Measurements from ENCODE around the gene COG6. TPM values are rescaled to one million over a fixed set of nuclear protein-coding genes. Genes with fewer than 3 reads are reported as not detected.

COG6 gene
- total and polyA plus RNA-seq, 2 donors (not counting 1 experiment from before 2014, with no cell fraction given): 28.9 to 44.8 TPM

GRCh38 chr13:39767791-39768517, 112.5 kb downstream of the COG6 start:
- H3K27me3 ChIP-seq (ENCODE audit: control insufficient read depth, insufficient read depth, low read length): no peaks in the 10 kb centered on the region
- H3K4me2 ChIP-seq (ENCODE audit: extremely low read depth, insufficient read depth, low read length): no peak overlapping the region
- H3K27ac ChIP-seq (ENCODE audit: insufficient read depth, low read length): no peak overlapping the region
- H3K9me3 ChIP-seq (ENCODE audit: control insufficient read depth, insufficient read depth, low read depth, low read length): no peaks in the 10 kb centered on the region
- no peaks in the 10 kb centered on the region for H3K79me2 ChIP-seq (ENCODE audit: control insufficient read depth, insufficient read depth, low read length)
- no peaks in the 10 kb centered on the region for H3K36me3 ChIP-seq (ENCODE audit: control insufficient read depth, insufficient read depth, low read length)
- no peak overlapping the region for H3K4me3 ChIP-seq (replicated peaks in 1 of 4; ENCODE audit: control extremely low read depth in 1 of 4, insufficient read depth in 1 of 4, low read depth in 3 of 4, low read length in 4 of 4)
- no peaks in the 10 kb centered on the region for H3K4me1 ChIP-seq (ENCODE audit: control insufficient read depth, extremely low read depth, insufficient read depth, low read length)
- DNase-seq (ENCODE audit: low read depth in 2 of 2): no peak
- H2AFZ ChIP-seq (ENCODE audit: low read length): no peak overlapping the region
- no peak for TF ChIP-seq EZH2 (IDR thresholded peaks at IDR 0.05; ENCODE audit: low read length, missing control alignments)
- TF ChIP-seq, protein P1, sequence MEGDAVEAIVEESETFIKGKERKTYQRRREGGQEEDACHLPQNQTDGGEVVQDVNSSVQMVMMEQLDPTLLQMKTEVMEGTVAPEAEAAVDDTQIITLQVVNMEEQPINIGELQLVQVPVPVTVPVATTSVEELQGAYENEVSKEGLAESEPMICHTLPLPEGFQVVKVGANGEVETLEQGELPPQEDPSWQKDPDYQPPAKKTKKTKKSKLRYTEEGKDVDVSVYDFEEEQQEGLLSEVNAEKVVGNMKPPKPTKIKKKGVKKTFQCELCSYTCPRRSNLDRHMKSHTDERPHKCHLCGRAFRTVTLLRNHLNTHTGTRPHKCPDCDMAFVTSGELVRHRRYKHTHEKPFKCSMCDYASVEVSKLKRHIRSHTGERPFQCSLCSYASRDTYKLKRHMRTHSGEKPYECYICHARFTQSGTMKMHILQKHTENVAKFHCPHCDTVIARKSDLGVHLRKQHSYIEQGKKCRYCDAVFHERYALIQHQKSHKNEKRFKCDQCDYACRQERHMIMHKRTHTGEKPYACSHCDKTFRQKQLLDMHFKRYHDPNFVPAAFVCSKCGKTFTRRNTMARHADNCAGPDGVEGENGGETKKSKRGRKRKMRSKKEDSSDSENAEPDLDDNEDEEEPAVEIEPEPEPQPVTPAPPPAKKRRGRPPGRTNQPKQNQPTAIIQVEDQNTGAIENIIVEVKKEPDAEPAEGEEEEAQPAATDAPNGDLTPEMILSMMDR (conservative IDR thresholded peaks at IDR 0.05 in 1 of 2, IDR thresholded peaks at IDR 0.05 in 1 of 2; ENCODE audit: low read depth in 1 of 2, low read length in 2 of 2): no peak
- no peaks in the 10 kb centered on the region for H4K20me1 ChIP-seq (ENCODE audit: control insufficient read depth, extremely low read depth, insufficient read depth, low read length)
- H3K9ac ChIP-seq (ENCODE audit: insufficient read depth, low read length): no peak overlapping the region

- no peak overlapping the region for H2AFZ ChIP-seq (ENCODE audit: low read length)
- DNase-seq (ENCODE audit: low read depth in 2 of 2): no peak
- H3K4me1 ChIP-seq (ENCODE audit: control insufficient read depth, extremely low read depth, insufficient read depth, low read length): no peaks in the 10 kb centered on the region
- H3K9me3 ChIP-seq (ENCODE audit: control insufficient read depth, insufficient read depth, low read depth, low read length): no peaks in the 10 kb centered on the region
- H4K20me1 ChIP-seq (ENCODE audit: control insufficient read depth, extremely low read depth, insufficient read depth, low read length): no peaks in the 10 kb centered on the region
- no peaks in the 10 kb centered on the region for H3K79me2 ChIP-seq (ENCODE audit: control insufficient read depth, insufficient read depth, low read length)
- H3K9ac ChIP-seq (ENCODE audit: insufficient read depth, low read length): no peak overlapping the region
- TF ChIP-seq EZH2 (IDR thresholded peaks at IDR 0.05; ENCODE audit: low read length, missing control alignments): no peak
- TF ChIP-seq, protein P1 (conservative IDR thresholded peaks at IDR 0.05 in 1 of 2, IDR thresholded peaks at IDR 0.05 in 1 of 2; ENCODE audit: low read depth in 1 of 2, low read length in 2 of 2): no peak
- H3K36me3 ChIP-seq (ENCODE audit: control insufficient read depth, insufficient read depth, low read length): no peaks in the 10 kb centered on the region
- H3K27ac ChIP-seq (ENCODE audit: insufficient read depth, low read length): no peak overlapping the region
- no peak overlapping the region for H3K4me2 ChIP-seq (ENCODE audit: extremely low read depth, insufficient read depth, low read length)
- H3K27me3 ChIP-seq (ENCODE audit: control insufficient read depth, insufficient read depth, low read length): no peaks in the 10 kb centered on the region
- H3K4me3 ChIP-seq (replicated peaks in 1 of 4; ENCODE audit: control extremely low read depth in 1 of 4, insufficient read depth in 1 of 4, low read depth in 3 of 4, low read length in 4 of 4): no peak overlapping the region
Observed at GRCh38 chr13:39768962-39769361, 113.5 kb downstream of the COG6 start.

GRCh38 chr13:39770221-39771090, 115.0 kb downstream of the COG6 start:
- Histone ChIP-seq H4K20me1 (ENCODE audit: control insufficient read depth, extremely low read depth, insufficient read depth, low read length) (no peaks in the 10 kb centered on the region), H3K4me3 (replicated peaks in 1 of 4; ENCODE audit: control extremely low read depth in 1 of 4, insufficient read depth in 1 of 4, low read depth in 3 of 4, low read length in 4 of 4) (no peak overlapping the region), H3K4me2 (ENCODE audit: extremely low read depth, insufficient read depth, low read length) (no peak overlapping the region), H3K27me3 (ENCODE audit: control insufficient read depth, insufficient read depth, low read length) (no peaks in the 10 kb centered on the region), H3K36me3 (ENCODE audit: control insufficient read depth, insufficient read depth, low read length) (no peaks in the 10 kb centered on the region), H2AFZ (ENCODE audit: low read length) (no peak overlapping the region), H3K9ac (ENCODE audit: insufficient read depth, low read length) (no peak overlapping the region), H3K4me1 (ENCODE audit: control insufficient read depth, extremely low read depth, insufficient read depth, low read length) (no peaks in the 10 kb centered on the region), H3K79me2 (ENCODE audit: control insufficient read depth, insufficient read depth, low read length) (no peaks in the 10 kb centered on the region), H3K27ac (ENCODE audit: insufficient read depth, low read length) (no peak overlapping the region), H3K9me3 (ENCODE audit: control insufficient read depth, insufficient read depth, low read depth, low read length) (no peaks in the 10 kb centered on the region)
- no peak for DNase-seq (ENCODE audit: low read depth in 2 of 2)
- TF ChIP-seq, protein P1 (conservative IDR thresholded peaks at IDR 0.05 in 1 of 2, IDR thresholded peaks at IDR 0.05 in 1 of 2; ENCODE audit: low read depth in 1 of 2, low read length in 2 of 2): no peak
- TF ChIP-seq EZH2 (IDR thresholded peaks at IDR 0.05; ENCODE audit: low read length, missing control alignments): no peak

All from fibroblast of lung (primary cell).